Measurements from ENCODE around the gene SCAPER.
"Not testable (repeated sequence)": the region's sequence is repeated elsewhere in the genome, so short reads cannot be mapped to it uniquely, and the experiment has no call there.

SCAPER gene

DNA sequence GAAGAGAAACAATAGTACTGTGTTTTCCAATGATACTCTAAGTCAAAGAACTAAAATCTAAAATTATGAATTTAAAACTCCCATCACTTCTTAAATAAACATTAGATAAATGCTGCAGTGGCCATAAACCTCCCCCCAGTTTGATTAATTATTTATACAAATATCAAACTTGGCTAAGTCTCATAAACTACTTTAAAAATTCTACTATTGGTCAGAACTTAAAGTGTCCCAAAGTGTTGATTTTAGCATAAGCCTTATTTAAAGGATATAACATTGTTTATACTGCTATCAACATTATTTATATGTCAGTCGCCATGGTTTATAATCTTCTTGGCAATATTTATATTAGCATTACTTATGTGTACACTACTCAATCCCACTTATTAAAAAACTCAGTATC lies 132.4 kb downstream of the SCAPER start:
- no peak for DNase-seq (ENCODE audit: low spot score)

DNA sequence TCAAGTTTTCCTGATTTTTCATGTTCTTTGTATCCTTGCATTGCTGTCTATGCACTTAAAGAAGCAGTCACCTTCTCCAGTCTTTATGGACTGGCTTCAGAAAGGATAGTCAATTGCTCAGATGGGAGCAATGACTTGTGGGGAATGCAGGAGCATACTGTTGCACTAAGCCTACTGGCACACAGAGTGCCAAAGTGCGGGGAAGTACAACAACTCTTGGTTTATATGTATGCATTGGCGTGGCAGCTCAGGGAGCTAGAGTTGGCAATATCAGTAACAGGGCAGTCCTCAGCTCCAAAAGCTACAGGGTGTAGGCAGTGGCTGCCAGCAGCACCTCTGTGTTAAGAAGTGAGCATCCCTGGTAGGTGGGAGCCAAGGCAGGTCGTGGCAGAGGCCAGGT lies 141.1 kb downstream of the SCAPER start:
- no peak for DNase-seq (ENCODE audit: low spot score)

DNA sequence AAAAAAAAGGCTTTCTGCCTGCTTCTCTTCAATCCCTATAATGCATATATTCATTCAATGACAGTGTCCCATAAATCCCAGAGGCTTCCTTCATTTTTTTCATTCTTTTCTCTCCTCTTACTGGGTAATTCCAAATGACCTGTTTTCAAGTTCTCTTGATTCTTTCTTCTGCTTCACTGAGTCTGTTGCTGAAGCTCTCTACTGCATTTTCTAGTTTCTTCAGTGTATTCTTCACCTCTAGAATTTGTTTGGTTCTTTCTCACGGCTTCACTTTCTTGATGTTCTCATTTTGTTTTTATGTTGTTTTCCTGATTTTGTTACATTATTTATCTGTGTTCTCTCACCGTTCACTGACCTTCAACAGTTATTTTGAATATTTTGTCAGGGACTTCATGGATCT lies 141.6 kb downstream of the SCAPER start:
- no peak for DNase-seq (ENCODE audit: low spot score)

DNA sequence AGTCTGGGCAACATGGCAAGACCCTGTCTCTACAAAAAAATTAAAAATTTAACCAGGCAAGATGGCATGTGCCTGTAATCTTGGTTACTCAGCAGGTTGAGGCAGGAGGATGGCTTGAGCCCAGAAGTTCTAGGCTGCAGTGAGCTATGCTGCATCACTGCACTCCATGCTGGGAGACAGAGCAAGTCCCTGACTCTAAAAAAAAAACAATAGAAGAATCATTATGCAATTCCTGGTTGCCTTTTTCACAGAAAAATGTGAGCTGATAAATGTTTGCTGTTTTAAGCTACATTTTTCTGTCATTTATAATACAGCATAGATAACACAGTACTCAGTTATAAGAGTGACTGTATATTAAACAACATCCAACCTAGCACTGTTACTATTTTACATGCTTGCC lies 148.8 kb downstream of the SCAPER start:
- no peak for DNase-seq (ENCODE audit: low spot score)

DNA sequence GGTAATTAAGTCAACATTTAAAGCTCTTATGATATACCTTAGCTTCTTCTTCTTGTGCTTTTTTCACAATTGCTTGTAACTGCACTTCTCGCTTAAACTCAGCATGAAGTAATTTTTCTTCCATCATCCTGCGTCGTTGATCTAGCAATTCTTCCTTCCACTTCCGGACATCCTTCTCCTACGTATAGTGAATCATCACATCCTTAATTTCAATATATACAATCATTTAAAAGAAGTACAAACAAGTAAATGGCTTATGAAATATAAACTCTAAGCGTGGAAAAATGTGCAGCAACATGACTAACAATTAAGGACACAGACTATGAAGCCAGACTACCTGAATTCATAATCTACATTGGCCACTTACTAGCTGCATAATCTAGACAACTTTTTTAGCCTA lies 151.4 kb downstream of the SCAPER start:
- no peak for DNase-seq (ENCODE audit: low spot score)

DNA sequence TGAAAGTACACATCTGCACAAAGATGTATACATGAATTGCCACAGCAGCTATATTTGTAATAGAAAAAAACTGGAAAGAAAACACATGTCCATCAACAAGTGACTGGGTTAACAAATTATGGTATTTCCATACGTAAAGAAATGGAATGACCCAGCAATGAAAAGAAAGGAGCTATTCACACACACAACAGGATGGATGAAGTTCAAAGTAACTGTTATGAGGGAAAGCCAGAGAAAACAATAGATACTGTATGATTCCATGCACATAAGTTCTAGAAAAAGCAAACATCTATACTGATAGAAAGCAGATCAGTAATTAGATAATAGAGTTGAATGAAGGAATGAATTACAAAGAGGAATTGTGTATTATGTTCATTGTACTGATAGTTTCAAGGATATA lies 152.0 kb downstream of the SCAPER start:
- DNase-seq (ENCODE audit: low spot score) = no peak

DNA sequence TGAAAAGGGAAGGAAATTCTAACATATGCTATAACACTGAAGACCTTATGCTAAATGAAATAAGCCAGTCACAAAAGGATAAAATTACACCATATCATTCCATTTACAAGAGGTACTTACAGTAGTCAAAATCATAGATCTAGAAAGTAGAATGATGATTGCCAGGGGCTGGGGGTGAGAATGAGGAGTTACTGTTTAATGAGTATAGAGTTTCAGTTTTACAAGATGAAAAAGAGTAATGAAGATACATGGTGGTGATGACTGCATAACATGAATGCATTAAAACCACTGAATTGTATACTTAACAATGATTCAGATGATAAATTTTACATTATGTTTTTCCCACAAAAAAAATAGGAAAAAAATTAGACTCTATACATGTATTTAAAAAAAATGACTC lies 152.6 kb downstream of the SCAPER start:
- no peak for DNase-seq (ENCODE audit: low spot score)

DNA sequence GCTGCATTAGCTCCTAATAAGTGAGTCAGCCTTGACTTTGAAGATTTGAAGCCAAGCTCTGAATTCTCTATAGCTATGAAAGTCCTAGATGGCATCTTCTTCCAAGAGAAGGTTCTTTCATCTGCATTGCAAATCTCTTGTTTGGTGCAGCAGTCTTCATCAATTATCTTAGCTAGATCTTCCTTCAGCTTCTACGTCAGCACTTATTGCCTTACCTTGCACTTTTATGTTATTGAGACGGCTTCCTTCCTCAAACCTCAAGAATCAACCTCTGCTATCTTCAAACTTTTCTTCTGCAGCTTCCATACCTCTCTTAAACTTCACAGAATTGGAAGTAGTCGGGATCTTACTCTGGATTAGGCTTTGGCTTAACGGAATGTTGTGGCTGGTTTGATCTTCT lies 167.6 kb downstream of the SCAPER start:
- DNase-seq (ENCODE audit: low spot score) = no peak

DNA sequence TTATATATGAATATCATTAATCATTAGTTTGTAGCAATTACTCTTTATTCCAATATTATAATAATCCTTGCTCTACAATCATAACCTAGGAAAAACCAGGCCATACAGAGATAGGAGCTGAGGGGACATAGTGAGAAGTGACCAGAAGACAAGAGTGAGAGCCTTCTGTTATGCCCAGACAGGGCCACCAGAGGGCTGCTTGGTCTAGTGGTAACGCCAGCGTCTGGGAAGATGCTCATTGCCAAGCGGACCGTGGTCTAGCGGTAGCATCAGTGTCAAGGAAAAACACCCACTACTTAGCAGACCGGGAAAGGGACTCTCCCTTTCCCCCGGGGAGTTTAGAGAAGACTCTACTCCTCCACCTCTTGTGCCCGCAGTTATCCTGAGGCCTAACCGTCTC lies 172.8 kb downstream of the SCAPER start:
- DNase-seq (ENCODE audit: low spot score) = not testable (repeated sequence)

DNA sequence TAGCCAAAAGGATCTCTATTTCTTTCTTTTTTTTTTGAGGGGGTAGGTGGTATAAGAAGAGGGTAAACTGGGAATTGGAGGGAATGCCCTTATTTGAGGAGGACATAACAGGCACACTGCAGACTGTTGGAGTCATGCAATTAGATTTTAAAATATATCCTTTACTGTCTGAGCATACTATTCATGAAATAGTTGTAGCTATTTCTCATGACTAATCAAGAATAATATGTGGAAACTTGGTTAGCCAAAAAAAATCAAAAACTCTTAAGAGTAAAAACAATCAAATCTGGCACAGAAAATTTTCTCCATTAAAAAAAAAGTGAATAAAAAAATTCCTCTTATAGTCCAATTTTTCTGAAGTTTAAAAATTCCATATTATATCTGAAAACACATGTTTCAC lies 174.9 kb downstream of the SCAPER start:
- DNase-seq (ENCODE audit: low spot score) = no peak

DNA sequence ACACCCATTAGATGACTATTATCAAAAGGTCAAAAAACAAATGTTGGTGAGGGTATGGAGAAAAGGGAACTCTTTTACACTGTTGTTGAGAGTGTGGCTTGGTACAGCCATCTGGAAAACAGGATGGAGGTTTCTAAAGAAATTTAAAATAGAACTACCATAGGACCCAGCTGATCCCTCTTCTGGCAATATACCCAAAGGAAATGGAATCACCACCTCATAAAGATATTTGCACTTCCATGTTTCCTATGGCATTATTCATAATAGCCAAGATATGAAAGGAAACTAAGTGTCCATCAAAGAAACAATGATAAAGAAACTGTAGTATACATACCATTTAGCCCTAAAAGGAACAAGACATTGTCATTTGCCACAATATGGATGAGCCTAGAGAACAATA lies 186.3 kb downstream of the SCAPER start:
- DNase-seq (ENCODE audit: low spot score) = no peak

DNA sequence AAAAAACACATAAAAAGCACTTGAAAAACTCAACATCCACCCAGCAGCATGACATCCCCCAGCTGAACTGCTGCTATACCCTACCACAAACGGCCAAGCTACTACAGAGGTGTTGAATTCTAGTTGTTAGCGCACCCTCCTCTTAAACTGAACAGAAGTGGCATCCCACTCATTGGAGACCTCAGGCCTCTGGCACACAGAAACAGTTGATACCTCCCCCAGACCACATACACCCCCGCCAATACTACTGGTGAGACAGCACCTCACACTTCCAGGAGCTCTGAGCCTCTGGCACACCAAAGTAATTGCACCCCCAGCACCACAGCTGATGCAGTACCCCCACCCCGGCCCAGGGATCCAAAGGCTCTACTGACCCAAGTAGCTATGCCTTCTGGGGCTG lies 190.2 kb downstream of the SCAPER start:
- DNase-seq (ENCODE audit: low spot score) = no peak

DNA sequence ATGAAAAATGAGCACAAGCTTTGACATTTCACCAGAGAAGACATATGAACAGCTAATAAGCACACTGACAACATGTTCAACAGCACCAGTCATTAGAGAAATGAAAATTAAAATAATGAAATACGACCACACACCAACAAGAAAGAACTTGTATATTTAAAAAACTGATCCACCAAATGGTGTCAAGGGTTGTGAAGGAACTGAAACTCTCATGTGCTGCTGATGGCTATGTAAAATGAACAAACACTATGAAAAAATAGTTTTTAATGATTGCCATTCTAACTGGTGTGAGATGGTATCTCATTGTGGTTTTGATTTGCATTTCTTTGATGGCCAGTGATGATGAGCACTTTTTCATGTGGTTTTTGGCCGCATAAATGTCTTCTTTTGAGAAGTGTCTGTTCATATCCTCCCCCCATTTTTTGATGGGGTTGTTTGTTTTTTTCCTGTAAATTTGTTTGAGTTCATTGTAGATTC lies 193.8 kb downstream of the SCAPER start:
- DNase-seq (ENCODE audit: low spot score) = no peak

DNA sequence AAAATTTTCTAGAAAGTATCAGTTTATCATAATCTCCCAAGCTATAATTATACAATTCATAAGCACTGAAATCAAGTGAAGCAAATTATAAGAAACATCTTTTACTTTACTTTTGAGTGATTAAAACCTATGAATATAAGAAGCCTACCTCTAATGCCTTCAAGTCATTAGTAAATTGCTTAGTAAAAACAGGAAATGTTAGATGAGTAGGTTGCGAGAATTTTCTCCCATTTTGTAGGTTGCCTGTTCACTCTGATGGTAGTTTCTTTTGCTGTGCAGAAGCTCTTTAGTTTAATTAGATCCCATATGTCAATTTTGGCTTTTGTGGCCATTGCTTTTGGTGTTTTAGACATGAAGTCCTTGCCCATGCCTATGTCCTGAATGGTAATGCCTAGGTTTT lies 201.1 kb downstream of the SCAPER start:
- not testable (repeated sequence) for DNase-seq (ENCODE audit: low spot score)

DNA sequence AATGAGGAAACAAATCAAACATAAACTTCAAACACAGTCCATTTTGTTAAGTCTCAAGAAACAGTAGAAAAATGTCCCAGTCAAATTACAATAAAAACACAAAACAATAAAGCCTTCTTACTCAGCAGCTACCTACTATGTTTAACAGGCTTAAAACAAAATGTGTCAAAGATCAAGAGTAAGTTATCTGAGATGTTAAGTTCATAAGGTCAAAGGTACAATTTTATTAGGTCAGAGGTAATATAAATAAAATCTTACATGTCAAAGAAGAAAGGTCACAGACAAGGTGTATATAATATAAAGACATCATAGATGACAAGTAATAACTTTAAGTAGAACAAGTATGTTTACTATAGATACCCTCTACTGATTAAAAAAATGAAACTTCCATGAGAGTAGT lies 208.3 kb downstream of the SCAPER start:
- DNase-seq (ENCODE audit: low spot score) = no peak

DNA sequence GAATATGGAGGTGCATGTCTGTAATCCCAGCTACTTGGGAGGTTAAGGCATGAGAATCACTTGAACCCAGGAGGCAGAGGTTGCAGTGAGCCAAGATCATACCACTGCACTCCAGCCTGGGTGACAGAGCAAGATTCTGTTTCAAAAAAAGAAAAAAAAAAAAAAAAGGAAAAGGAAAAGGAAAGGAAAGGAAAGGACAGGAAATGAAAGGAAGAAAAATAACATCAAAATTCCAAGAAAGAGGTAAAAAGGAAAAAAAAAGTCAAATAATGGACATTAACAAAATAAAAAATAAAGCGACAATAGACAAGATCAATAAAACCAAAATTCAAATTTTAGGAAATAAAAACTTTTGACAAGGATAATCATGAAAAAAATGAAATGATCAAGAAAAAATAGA lies 212.6 kb downstream of the SCAPER start:
- DNase-seq (ENCODE audit: low spot score) = not testable (repeated sequence)

DNA sequence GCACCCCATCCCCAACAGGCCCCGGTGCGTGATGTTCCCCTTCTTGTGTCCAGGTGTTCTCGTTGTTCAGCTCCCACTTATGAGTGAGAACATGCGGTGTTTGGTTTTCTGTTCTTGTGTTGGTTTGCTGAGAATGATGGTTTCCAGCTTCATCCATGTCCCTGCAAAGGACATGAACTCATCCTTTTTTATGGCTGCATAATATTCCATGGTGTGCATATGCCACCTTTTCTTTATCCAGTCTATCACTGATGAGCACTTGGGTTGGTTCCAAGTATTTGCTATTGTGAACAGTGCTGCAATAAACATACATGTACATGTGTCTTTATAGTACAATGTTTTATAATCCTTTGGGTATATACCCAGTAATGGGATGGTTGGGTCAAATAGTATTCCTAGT lies 217.5 kb downstream of the SCAPER start:
- not testable (repeated sequence) for DNase-seq (ENCODE audit: low spot score)

DNA sequence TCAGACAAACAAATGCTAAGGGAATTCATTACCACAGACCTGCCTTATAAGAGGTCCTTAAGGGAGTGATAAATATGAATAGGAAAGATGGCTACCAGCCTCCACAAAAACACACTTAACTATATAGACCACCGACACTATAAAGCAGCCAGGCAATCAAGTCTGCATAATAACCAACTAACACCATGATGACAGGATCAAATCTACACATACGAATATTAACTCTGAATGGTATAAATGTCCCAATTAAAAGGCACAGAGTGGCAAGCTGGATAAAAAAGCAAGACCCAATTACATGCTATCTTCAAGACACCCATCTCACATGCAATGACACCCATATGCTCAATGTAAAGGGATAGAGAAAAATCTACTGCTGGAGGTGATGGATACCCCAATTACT lies 221.1 kb downstream of the SCAPER start:
- DNase-seq (ENCODE audit: low spot score) = no peak

DNA sequence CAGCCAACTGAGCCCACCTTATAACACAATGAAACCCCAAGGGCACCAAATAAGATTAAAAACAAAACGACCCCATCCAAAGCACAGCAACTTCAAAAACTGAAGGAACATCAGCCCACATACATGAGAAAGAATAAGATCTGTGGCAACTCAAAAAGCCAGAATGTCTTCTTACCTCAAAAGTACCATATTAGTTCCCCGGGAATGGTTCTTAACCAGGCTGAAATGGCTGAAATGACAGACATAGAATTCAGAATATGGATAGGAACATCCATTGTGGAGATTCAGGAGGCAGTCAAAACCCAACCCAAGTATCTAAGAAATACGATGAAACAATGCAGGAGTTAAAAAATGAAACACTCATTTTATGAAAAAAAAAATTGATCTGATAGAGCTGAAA lies 222.3 kb downstream of the SCAPER start:
- no peak for DNase-seq (ENCODE audit: low spot score)

DNA sequence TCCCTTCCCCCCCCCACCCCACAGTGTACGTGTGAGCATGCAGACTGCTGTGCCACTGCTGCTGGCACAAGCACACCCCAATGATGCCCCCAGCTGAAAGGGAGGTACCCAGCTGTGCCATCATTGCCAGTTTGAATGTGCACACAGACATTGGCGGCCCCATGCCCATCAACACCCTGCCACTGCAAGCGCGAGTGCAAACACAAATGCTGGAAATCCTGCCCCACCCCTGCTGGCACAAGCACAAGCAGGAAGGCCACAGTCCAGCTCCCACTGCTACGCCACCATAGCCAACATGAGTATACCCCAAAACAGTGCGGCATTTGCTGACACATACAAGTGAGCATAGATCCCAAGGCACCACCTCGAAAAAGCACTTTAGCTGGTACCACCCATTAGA lies 222.9 kb downstream of the SCAPER start:
- no peak for DNase-seq (ENCODE audit: low spot score)

DNA sequence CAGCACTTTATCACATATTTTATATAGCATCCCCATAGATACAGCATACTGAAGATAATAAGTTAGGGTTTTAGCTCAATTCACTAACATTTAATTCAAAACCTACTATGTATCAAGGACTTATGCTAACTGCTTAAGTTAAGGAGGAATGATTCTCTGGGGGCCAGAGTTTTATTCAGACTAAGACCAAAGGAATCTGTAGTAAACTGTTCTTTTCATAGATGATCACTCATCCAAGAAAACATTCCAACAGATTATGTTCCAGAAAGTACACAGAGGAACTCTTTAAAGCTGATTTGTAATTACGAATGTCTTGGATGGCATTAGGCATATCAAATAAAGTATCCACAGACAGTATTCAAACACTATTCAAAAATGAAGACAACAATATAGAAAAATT lies 226.4 kb downstream of the SCAPER start:
- DNase-seq (ENCODE audit: low spot score) = no peak

DNA sequence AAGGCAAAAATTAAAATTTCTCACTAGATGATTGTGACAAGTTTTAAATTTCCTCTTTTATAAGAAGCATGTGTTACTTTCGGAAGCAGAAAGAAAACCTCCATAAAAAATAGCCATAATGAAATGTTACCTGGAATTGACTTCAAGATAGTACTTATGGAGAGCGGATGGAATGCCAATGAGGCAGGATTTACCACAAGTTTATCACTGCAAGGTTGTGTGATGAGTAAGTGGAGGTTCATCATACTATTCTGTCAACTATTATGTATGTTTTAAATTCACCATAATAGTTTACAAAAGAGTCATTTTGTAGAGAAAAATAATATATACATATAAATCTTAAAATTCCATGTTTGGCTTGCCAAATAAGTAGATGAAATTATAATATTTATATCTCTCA lies 230.3 kb downstream of the SCAPER start:
- DNase-seq (ENCODE audit: low spot score) = no peak

DNA sequence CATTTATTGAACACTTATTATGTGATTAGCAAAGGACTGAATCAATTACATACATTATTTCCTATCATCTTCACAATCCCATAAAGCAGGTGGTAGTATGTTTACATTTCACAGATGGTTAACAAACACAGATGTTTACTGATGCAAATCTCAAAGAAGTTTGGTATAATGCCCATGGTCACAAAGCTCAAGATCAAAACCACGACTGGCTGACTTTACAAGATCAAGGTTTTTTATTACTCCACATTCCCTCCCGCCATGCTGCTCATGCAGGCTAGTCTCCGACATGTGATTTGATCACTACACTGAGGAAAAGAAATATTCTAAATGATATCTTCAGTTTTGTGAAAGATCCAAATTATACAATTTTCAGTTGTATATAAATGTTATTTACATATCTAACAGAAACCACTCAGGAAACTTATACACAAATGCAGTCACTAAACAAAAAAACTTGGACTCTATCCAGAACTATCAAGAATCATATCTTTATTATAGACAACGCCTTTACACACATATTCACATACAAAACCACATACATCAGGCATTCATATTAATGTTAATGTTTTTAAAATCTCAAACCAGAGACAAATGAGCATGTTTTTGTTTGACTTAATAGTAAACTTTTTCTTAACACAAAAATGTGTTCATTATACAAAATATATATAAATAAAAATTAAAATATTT lies 235.5 kb downstream of the SCAPER start:
- no peak for DNase-seq (ENCODE audit: low spot score)

DNA sequence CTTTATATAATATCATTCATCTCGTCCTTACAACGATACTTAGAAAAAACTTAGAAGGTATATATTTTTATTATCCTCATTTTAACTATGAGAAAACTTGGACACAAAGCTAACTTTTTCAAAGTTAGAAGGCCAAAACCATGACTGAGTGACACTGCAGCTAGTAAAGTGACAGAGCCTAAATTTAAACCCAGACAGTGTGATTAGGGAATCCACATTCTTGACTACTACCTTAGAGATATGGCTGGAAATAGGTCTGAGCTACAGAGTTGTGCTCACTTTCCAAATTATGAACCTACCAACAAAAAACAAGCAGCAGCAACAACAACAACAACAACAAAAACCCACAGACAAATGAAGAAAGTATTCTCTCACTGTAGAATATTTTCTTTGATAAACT lies 236.2 kb downstream of the SCAPER start:
- no peak for DNase-seq (ENCODE audit: low spot score)

All from CD4-positive, alpha-beta T cell treated with Interleukin-15 for 4 hours (primary cell).